Jurkat, Clone E6-1 (cell line): ENCODE measurements around the gene OR2T27.
A peak's percentile ranks its signal among the peaks of the same experiment; 100 is the strongest.
"Not testable (repeated sequence)": the region's sequence is repeated elsewhere in the genome, so short reads cannot be mapped to it uniquely, and the experiment has no call there.

Source experiments
- DNase-seq: peaks from one replicate; pipeline ENCODE4 v3.0.0-alpha.2; 2011; ENCODE audit warnings: low read depth, low spot score
- H3K4me3 ChIP-seq: 2 replicates; pipeline ENCODE4 v1.5.1; 2011; ENCODE audit warnings: mild to moderate bottlenecking, low read length, control low read depth, moderate library complexity

Gene OR2T27

GRCh38 chr1:248642971-248643651 is 12.2 kb downstream of the OR2T27 start:
- H3K4me3 ChIP-seq, DNase-seq: not testable (repeated sequence)

- not testable (repeated sequence) for H3K4me3 ChIP-seq, DNase-seq
Measured at GRCh38 chr1:248641583-248641982, 13.7 kb downstream of the OR2T27 start.

DNA sequence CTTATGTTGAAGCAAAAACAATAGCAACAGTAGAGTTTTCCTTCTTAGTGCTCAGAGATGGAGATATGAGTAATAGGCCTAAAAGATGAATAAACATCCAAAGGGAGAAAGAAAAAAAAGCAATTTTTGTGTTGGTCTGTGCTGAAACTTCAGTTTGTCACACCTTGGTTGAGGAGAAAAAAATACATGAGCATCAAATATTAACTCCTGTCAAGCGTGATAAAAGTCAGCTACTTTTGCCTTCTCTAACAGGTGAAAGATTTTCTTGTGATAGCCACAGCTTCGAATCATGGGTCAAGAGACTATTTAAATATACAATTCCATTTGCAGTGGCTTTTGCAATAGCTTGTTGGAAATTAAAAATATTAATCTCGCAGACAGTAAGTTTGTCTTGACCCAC is 14.4 kb downstream of the OR2T27 start:
- H3K4me3 ChIP-seq, DNase-seq: not testable (repeated sequence)

DNA sequence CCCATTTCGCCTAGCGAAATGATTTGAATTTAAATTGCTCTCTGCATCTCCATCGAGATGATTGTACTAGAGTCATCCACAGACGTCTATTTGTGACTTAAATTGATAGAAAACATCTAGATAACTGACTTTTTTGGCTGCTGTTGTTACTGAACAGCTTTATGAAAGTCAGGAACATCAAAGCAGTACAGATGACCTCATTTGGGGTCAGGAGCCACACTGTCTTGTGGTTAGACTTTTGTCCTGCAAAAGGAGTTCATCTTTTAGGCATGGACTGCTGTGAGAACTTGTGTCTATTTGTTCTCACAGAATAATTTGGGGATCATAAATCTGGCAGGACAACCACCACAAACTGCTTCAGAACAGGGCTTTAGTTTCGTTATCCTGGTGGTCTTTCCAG is 15.7 kb downstream of the OR2T27 start:
- DNase-seq: not testable (repeated sequence)

GRCh38 chr1:248636612-248637011 is 18.7 kb downstream of the OR2T27 start:
- not testable (repeated sequence) for H3K4me3 ChIP-seq, DNase-seq

More for the DNA sequence above, 15.7 kb downstream of the OR2T27 start:
- not testable (repeated sequence) for H3K4me3 ChIP-seq

- H3K4me3 ChIP-seq, DNase-seq: not testable (repeated sequence)
Measured at GRCh38 chr1:248634991-248635390, 20.3 kb downstream of the OR2T27 start, which contains the start of gene OR2T11. TSS of gene OR2T11 (minus strand) at chr1:248635091. CDS start at chr1:248627128, 7,963 bp downstream.

DNA sequence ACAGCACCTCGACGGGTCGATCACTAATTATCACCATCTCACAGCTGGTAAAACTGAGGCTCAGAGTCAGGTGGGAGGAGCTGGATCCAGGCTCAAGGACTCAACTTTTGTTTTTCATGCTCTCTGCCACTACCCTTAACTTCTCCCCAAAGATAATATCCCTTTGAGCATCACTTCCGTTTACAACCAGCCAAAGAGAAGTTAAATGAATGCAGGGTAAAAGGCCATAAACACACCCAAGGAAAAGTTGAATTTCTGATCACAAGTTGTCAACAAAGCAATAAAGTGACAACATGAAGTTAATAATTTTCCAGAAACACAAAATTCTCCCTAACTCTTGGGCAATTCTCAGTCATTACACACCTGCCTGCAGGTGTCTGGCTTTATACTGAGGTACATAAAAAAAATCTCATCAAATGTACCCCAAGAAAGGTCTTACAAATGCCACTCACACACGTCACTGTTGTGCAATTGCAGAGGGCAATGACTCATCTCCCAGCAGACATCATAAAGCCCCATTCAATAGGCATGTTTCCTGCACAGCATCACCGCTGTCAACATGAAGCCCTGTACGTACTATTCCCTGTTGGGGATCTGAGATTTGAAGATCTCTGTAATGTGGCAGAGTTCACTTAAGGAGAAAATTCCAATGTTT is 23.8 kb downstream of the OR2T27 start:
- H3K4me3 ChIP-seq: no peak overlapping the region
- DNase-seq: no peak

DNA sequence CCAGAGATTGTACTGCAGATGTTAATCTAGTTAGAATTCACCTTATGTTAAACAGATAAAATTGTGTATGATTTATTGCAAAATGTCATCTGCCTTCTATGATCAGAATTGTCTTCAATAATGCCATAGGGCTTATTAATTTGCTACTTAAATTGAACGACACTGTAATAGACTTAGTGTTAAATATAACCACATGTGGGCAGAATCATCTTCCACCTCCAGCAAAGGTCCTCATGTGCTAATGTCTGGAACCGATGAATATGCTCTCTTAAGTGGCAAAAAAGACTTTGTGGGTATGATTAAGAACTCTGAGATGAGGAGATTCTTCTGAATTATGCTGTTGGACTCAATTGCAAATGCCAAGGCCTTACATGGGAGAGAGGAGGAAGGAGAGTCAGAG is 24.8 kb downstream of the OR2T27 start:
- H3K4me3 ChIP-seq: no peak overlapping the region
- no peak for DNase-seq

DNA sequence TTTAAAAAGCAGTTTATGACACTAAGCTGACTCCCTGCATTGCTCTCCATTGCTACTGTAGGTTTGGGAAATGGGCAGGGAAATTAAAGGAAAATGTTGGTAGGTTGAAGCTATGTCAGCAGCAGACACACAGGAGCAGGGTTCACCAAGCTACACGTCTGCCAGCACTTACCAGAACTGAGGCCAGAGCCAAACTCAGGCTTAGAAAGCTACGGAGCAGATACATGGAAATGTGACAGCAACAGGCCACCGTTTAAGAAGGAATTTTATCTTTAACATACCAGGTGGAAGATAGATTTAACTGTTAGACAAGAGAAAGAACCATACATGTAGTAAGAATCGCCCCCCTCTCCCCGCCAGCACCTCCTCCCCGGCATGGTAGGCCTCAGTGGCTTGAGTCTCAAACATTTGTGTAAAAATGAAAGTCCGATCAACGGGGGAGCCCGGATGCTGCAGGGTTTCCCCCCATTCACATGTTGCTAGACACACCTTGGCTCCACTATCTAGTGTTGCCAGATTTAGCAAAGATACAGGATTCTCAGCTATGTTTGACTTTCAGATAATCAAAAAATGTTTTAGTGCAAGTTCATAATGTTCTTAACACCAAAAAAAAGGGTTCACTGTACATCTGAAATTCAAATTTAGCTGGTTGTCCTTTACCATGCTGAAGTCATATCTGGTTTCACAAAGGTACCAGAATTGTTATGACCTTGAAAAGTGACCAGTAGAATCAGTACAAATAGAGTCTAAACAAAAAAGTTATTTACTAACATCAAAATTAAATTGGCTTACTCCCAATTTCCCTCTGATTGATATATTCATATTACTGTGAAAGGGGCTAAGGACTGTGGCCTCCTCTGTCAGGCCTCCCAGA is 27.1 kb downstream of the OR2T27 start:
- H3K4me3 ChIP-seq: no peak overlapping the region
- no peak for DNase-seq

GRCh38 chr1:248625971-248626370 is 29.4 kb downstream of the OR2T27 start:
- no peak for DNase-seq
- H3K4me3 ChIP-seq: no peak overlapping the region

GRCh38 chr1:248625166-248625565 is 30.2 kb downstream of the OR2T27 start:
- no peak overlapping the region for H3K4me3 ChIP-seq
- DNase-seq: no peak

GRCh38 chr1:248622570-248623001 is 32.7 kb downstream of the OR2T27 start:
- no peak overlapping the region for H3K4me3 ChIP-seq
- peak; percentile 51 for DNase-seq

GRCh38 chr1:248621770-248622169 is 33.6 kb downstream of the OR2T27 start:
- no peak for DNase-seq
- no peak overlapping the region for H3K4me3 ChIP-seq

DNA sequence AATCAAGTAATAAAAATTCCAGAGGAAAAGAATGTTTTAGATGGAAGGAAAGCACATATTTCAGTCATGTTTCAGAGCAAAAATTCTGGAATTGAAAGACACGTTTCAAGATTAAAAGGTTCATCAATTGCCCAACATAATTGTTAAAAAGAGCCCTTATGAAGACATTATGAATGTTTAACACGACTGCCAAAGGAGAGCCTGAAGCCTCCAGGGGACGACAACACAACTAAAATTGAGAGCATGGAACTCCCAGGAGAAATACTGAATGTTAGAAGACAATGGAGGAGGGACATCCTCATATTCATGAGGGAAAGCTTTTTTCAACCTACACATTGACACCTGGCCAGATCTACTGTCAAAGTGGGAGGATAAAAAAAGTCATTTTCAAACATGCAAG is 36.5 kb downstream of the OR2T27 start:
- no peak overlapping the region for H3K4me3 ChIP-seq
- peak; percentile 32 for DNase-seq

DNA sequence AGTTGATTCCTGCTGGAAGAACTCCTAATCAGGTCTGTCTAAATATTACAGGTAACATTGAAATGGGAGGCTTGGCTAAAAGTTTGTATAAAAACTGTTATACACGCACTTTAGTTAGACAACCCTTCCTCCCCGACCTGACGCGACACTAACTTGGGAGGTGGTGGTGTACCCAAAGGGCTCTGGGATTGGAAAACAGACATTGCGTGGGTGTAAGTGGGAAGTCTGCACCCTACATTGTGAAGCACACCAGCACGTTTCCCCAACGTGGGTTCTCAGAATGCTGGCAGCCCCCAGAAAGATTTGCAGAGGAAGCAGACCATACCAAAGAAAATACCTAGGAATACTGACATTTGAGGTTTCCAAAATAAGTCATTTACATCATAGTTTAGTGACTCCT is 37.2 kb downstream of the OR2T27 start:
- no peak overlapping the region for H3K4me3 ChIP-seq
- no peak for DNase-seq

DNA sequence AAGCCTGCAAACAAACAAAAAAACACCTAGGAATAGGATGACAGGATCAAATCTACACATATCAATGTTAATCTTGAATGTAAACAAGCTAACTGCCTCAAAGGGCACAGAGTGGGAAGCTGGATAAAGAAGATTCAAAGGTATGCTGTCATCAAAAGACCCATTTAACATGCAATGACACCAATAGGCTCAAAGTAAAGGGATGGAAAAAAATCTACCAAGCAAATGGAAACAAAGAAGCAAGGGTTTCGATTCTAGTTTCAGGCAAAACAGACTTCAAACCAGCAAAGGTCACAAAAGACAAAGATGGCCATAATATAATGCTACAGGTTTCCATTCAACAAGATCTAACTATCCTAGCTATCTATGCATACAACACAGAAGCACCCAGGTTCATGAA is 41.6 kb downstream of the OR2T27 start:
- no peak for DNase-seq
- H3K4me3 ChIP-seq: no peak overlapping the region

DNA sequence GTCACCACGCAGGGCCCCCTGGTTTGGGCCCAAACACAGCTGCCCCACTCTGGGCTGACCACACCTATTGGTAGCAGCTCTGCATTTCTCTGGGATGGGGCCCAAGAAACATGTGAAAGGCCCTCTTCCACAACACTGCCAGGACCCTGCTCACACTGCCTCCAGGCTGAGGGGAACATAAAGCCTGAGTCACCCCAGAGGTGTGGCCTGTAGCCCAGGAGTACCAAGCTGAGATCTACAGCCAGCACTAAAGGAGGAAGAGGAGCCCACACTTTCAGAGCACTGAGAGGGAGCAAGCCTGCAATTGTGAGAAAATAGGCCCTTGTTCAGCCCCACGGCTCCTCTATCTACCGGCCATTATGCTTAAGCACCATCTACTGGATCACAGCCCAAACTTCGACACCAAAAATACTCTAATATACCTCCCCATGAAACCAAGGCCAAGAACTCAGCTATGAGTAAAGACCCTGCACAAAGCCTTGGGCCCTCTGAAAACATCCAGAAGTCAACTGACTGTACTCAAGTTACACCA is 43.4 kb downstream of the OR2T27 start:
- no peak overlapping the region for H3K4me3 ChIP-seq
- no peak for DNase-seq

DNA sequence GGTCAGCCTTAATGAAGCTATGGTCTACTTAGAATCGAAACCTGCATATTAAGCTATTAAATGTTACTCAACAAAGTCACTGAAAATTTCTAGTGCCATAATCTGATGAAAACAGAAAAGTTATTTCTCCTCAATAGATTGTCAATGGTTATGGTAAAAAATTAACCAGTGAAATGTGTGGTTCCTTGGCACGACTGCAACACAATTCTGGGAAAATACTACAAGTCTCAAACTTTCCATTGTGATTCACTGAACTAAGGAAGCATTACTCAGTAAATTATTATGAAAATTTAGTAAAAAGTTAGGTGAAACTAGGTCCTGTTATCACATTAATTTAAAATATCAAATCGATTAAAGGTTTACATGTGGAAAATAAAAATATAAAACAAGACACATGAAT is 45.0 kb downstream of the OR2T27 start:
- no peak overlapping the region for H3K4me3 ChIP-seq
- DNase-seq: no peak
